ENCODE measurements around the gene GPR152.

DNA sequence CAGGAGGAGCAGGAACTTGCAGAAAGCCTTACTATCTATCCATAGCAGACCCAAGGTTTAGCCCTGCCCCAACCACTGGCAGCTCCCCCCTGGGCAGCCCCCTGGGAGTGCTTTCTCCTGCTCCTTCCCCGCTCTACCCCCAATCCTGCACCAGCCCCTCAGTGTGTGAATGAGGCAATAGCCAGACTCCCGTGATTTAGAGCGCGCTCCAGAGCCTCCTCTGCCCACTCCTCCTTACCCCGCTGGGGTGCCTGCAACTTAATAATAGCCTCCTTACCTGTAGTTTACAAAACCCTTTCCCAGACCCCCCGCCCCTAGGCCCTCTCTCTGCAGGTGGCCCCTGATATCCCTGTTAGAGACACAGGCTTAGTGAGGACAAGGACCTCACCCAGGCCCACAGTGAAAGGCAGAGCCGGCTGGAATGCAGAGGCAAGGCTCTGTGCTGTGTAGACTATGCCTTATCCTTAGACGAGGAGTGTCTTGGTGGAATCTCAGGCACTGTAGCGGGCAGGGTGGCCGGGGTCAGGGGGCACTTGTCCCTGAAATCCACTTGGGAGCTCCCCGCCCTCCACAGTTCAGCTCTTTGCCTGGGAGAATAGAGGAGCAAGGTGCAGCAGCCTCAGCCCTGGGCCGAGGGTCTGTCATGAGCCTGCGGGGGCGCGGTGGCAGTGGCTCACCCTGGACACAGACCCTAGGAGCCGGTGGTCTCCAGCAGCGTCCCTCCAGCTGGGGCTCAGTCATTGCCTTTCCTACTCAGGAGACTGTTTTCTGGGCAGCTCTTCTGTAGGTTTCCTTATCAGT, 41.3 kb downstream of the GPR152 start:
- TF ChIP-seq EZH2 (IDR thresholded peaks at IDR 0.05; ENCODE audit: borderline replicate concordance, low read length) (no peak), CTCF (conservative IDR thresholded peaks at IDR 0.05 in 1 of 2, IDR thresholded peaks at IDR 0.05 in 1 of 2; ENCODE audit: extremely low read depth in 1 of 2, insufficient read depth in 1 of 2, low read depth in 1 of 2, low read length in 2 of 2) (no peak)
